ENCODE data around the gene THYN1.
"Not testable (repeated sequence)": the region's sequence is repeated elsewhere in the genome, so short reads cannot be mapped to it uniquely, and the experiment has no call there.

- not testable (repeated sequence) for TF ChIP-seq POLR2A, POLR2AphosphoS5 (IDR thresholded peaks at IDR 0.05; ENCODE audit: low read depth, low read length)
Measured at GRCh38 chr11:134255184-134255561, 2.0 kb upstream of the THYN1 start.
